ENCODE results near the gene TNIK. TPM values are rescaled to one million over a fixed set of nuclear protein-coding genes. Genes with fewer than 3 reads are reported as not detected.

TNIK gene
- total RNA-seq, 1 donor from 2014 or later, result 1.5 TPM

DNA sequence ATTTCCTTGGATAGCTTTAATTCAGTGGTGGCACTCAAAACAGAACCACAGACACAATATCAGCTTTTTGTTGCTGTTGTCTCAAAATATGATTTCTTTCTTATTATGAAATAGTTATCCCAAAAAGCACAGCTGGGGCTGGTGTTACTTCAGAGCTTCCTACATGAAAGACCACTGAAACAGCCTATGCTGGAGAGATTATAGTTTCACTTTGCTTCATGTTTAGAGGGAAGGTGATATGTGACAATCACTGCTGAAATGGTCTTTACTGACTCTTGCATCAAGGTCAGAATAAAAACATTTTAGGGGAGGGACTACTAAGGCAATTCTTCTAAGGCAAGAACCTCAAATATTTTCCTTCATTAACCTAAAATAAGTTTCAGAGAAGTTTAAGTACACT lies 190.7 kb downstream of the TNIK start:
- Mint-ChIP-seq H3K27ac (ENCODE audit: unreplicated experiment) (no peak overlapping the region), H3K4me3 (ENCODE audit: unreplicated experiment) (no peak overlapping the region), H3K9me3 (ENCODE audit: unreplicated experiment) (no peaks in the 10 kb centered on the region), H3K27me3 (ENCODE audit: unreplicated experiment) (peaks cover 1% of the 10 kb centered on the region), H3K4me1 (ENCODE audit: low read depth, unreplicated experiment) (no peaks in the 10 kb centered on the region), H3K36me3 (ENCODE audit: unreplicated experiment) (no peaks in the 10 kb centered on the region)
- TF ChIP-seq, protein P1, sequence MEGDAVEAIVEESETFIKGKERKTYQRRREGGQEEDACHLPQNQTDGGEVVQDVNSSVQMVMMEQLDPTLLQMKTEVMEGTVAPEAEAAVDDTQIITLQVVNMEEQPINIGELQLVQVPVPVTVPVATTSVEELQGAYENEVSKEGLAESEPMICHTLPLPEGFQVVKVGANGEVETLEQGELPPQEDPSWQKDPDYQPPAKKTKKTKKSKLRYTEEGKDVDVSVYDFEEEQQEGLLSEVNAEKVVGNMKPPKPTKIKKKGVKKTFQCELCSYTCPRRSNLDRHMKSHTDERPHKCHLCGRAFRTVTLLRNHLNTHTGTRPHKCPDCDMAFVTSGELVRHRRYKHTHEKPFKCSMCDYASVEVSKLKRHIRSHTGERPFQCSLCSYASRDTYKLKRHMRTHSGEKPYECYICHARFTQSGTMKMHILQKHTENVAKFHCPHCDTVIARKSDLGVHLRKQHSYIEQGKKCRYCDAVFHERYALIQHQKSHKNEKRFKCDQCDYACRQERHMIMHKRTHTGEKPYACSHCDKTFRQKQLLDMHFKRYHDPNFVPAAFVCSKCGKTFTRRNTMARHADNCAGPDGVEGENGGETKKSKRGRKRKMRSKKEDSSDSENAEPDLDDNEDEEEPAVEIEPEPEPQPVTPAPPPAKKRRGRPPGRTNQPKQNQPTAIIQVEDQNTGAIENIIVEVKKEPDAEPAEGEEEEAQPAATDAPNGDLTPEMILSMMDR (IDR thresholded peaks at IDR 0.05; ENCODE audit: partially characterized antibody, unreplicated experiment), result no peak
- no peak for DNase-seq

DNA sequence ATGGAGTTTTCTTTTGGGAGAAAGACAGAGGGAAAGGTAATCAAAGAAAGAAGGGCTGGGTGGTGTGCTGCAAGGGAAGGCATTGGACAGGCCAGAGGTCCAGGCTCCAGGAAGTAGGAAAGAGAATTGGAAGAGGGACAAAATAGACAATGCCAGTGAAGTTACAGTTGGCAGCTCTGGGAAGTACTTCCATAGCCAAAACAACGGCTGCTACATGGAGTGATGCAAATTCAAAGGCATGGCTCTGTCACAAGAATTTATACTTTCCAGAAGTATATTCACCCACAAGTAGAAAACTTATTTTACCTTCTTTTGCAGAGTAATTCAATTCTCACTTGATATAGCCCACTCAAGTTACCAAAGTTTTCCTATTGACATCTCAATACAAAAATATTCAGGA lies 191.5 kb downstream of the TNIK start:
- H3K36me3 Mint-ChIP-seq (ENCODE audit: unreplicated experiment), result no peaks in the 10 kb centered on the region
- H3K27ac Mint-ChIP-seq (ENCODE audit: unreplicated experiment), result no peak overlapping the region
- peaks cover 1% of the 10 kb centered on the region for H3K27me3 Mint-ChIP-seq (ENCODE audit: unreplicated experiment)
- no peak for DNase-seq
- no peak overlapping the region for H3K4me3 Mint-ChIP-seq (ENCODE audit: unreplicated experiment)
- peaks cover 2% of the 10 kb centered on the region for H3K9me3 Mint-ChIP-seq (ENCODE audit: unreplicated experiment)
- TF ChIP-seq, protein P1 (IDR thresholded peaks at IDR 0.05; ENCODE audit: partially characterized antibody, unreplicated experiment), result no peak
- H3K4me1 Mint-ChIP-seq (ENCODE audit: low read depth, unreplicated experiment), result no peaks in the 10 kb centered on the region

DNA sequence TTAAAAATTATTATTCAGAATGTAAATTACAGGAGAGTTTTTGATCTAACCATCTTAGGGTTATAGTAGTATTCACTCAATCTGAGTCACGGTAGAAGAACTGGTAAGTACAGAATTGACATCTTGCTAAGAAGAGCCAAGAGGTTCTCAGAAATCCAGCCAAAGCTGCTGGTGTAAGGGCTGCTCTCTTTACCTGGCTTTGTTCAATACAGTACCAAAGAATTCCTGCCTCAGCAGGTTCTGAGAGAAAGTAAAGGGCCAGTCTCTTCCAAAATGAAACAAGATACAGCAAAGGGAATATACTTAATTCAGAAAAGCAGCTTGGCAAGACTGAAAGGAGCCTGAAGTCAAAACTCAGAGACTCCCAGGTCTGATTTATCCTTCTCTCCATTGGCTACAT lies 193.1 kb downstream of the TNIK start:
- Mint-ChIP-seq H3K4me3 (ENCODE audit: unreplicated experiment) (no peak overlapping the region), H3K36me3 (ENCODE audit: unreplicated experiment) (no peaks in the 10 kb centered on the region), H3K27me3 (ENCODE audit: unreplicated experiment) (peaks cover 1% of the 10 kb centered on the region), H3K27ac (ENCODE audit: unreplicated experiment) (no peak overlapping the region), H3K9me3 (ENCODE audit: unreplicated experiment) (peaks cover 2% of the 10 kb centered on the region), H3K4me1 (ENCODE audit: low read depth, unreplicated experiment) (no peaks in the 10 kb centered on the region)
- no peak for DNase-seq
- TF ChIP-seq, protein P1 (IDR thresholded peaks at IDR 0.05; ENCODE audit: partially characterized antibody, unreplicated experiment), result no peak

DNA sequence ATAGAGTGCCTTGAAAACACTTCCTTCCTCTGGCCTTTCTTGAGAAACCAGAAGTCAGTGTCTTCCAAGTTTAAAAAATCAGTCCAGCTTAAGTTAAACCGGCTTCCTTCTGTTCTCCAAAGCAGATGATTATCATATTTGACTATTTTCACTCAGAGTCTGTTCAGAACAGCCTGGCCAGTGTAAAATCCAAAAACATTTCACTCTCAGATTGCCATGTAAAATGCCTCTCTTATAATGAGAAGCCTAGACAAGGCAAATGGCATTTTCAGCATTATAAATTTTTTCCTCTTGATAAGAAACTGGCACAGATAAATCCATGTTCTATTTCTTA lies 193.5 kb downstream of the TNIK start:
- Mint-ChIP-seq H3K27me3 (ENCODE audit: unreplicated experiment) (peaks cover 1% of the 10 kb centered on the region), H3K27ac (ENCODE audit: unreplicated experiment) (no peak overlapping the region)

DNA sequence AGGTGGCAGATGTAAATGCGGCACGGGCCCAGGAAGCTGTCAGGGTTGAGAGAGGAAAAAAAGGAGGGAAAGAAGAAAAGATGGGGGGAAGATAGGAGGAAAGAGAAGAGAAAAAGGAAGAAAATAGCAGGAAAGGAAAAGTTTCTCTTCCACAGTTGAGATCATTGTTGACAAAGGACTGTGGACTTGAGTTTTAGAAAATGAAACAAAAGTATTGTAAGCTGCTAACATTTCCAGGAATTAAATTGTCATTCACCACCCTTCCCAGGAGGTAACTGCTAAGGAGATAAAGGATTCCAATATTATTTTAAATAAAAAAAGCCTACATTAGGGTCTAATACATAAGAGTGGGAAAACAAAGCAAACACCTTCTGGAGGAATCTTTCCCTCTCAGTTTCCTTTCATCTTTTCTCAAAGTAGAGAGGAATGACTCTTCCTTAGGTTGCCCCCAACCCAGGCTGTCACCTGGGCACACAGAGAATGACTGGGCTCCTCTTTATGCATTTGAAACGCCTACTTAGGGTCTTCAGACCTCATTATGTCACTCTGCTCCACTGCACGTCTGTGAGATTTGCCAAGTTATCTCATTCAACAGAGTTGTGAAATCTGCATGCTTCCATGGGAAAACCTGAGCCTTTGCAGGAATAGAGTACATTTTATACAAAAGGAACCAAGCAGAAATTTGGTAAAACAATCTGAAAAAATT lies 194.0 kb downstream of the TNIK start:
- no peaks in the 10 kb centered on the region for H3K36me3 Mint-ChIP-seq (ENCODE audit: unreplicated experiment)
- H3K27ac Mint-ChIP-seq (ENCODE audit: unreplicated experiment), result no peak overlapping the region
- TF ChIP-seq, protein P1 (IDR thresholded peaks at IDR 0.05; ENCODE audit: partially characterized antibody, unreplicated experiment), result no peak
- H3K27me3 Mint-ChIP-seq (ENCODE audit: unreplicated experiment), result peaks cover 1% of the 10 kb centered on the region
- peaks cover 2% of the 10 kb centered on the region for H3K9me3 Mint-ChIP-seq (ENCODE audit: unreplicated experiment)
- DNase-seq, result no peak
- H3K4me3 Mint-ChIP-seq (ENCODE audit: unreplicated experiment), result no peak overlapping the region
- H3K4me1 Mint-ChIP-seq (ENCODE audit: low read depth, unreplicated experiment), result no peaks in the 10 kb centered on the region

More for the DNA sequence above, 193.5 kb downstream of the TNIK start:
- DNase-seq, result no peak
- peaks cover 2% of the 10 kb centered on the region for H3K9me3 Mint-ChIP-seq (ENCODE audit: unreplicated experiment)
- TF ChIP-seq, protein P1 (IDR thresholded peaks at IDR 0.05; ENCODE audit: partially characterized antibody, unreplicated experiment), result no peak
- no peak overlapping the region for H3K4me3 Mint-ChIP-seq (ENCODE audit: unreplicated experiment)
- no peaks in the 10 kb centered on the region for H3K4me1 Mint-ChIP-seq (ENCODE audit: low read depth, unreplicated experiment)
- no peaks in the 10 kb centered on the region for H3K36me3 Mint-ChIP-seq (ENCODE audit: unreplicated experiment)

Measured in glutamatergic neuron (in vitro differentiated cells).